Adrenal gland (tissue), 12 donors: ENCODE data around the gene GCSAM. TPM values are rescaled to one million over a fixed set of nuclear protein-coding genes. Genes with fewer than 3 reads are reported as not detected.

Experiments used
- DNase-seq, 7 donors: peaks; one replicate each; pipeline ENCODE4 v3.0.0-alpha.2; 2019 to 2020
- H3K27ac ChIP-seq, 5 donors: fragments of 200-600 bp; sonication (generic) in 4 of 5; 1 replicate in 3 of 5; 2 replicates in 2 of 5; pipeline versions ENCODE4 v1.5.1 to v1.8.0; 2016 to 2020; ENCODE audit warnings: mild to moderate bottlenecking in 1 of 5
- H3K27me3 ChIP-seq: fragments of 200-600 bp; 2 replicates; pipeline ENCODE4 v1.8.0; 2021
- H3K36me3 ChIP-seq, 2 donors: fragments of 200-600 bp; replicated peaks in 1 of 2; 1 replicate in 1 of 2; 2 replicates in 1 of 2; pipeline versions ENCODE4 v1.5.1 to v1.8.0; 2018 to 2022
- H3K4me1 ChIP-seq, 2 donors: fragments of 200-600 bp; replicated peaks in 1 of 2; 1 replicate in 1 of 2; 2 replicates in 1 of 2; pipeline versions ENCODE4 v1.5.1 to v1.8.0; 2018 to 2021
- H3K4me3 ChIP-seq, 4 donors: fragments of 200-600 bp; sonication (generic) in 3 of 4; one replicate each; pipeline ENCODE4 v1.5.1; 2016 to 2018
- H3K9me3 ChIP-seq, 3 donors: fragments of 200-600 bp; sonication (generic) in 1 of 3; replicated peaks in 1 of 3; 1 replicate in 2 of 3; 2 replicates in 1 of 3; pipeline versions ENCODE4 v1.5.1 to v1.8.0; 2016 to 2021
- CTCF ChIP-seq, 6 experiments: fragments of 450-650 bp in 4 of 6; fragments of 200-600 bp in 2 of 6; sonication (generic) in 1 of 6; IDR thresholded peaks; 1 replicate in 5 of 6; 2 replicates in 1 of 6; pipeline versions ENCODE4 v1.5.1 to v1.8.0; 2016 to 2021; ENCODE audit warnings: antibody characterized with exemption in 6 of 6, mild to moderate bottlenecking in 2 of 6, moderate library complexity in 1 of 6
- POLR2A ChIP-seq, 2 donors: fragments of 450-650 bp; IDR thresholded peaks; one replicate each; pipeline ENCODE4 v1.6.1; 2017; ENCODE audit warnings: antibody characterized with exemption in 2 of 2, mild to moderate bottlenecking in 2 of 2, moderate library complexity in 1 of 2
- WGBS, 4 donors: extraction: QIAGEN DNeasy Blood & Tissue Kit in 2 of 4; methylation state at CpG; one replicate each; pipeline versions ENCODE4 v1.1.5 to v1.1.7; 2013 to 2017; 5-methylcytosine and 5-hydroxymethylcytosine counted together
- intact Hi-C, 2 donors: fragments of 100-400 bp; cut with DNase I; formaldehyde crosslinking; loops; one replicate each; pipeline versions ENCODE4 v1.14.1 to v1.15.0; 2022 to 2023
- polyA plus RNA-seq, 3 donors: library from polyadenylated mRNA; stranded (reverse); fragments of 200-250 nt in 2 of 3; fragments of 350-450 nt in 1 of 3; fragmentation: Illumina TruSeq in 1 of 3; extraction: RNeasy Lipid Tissue Mini Kit (QIAGEN cat#74804) in 1 of 3; gene quantifications; one replicate each; pipeline ENCODE4 v1.2.3, GENCODE V29; 2013 to 2014
- total RNA-seq, 9 donors: library from RNA; depleted of rRNA in 4 of 9; stranded (reverse); fragments of >200 nt in 4 of 9; fragments of 120-200 nt in 1 of 9; fragmentation: NEBNext Ultra II Directional in 1 of 9; extraction: Animal tissue kit (Norgen Biotek cat#: 25700) in 1 of 9; gene quantifications; one replicate each; pipeline versions ENCODE4 v1.1.0 to v1.2.4, GENCODE V29; 2013 to 2023
- donor health status: healthy with polysubstance abuse.
- donor health status: Bipolar disorder and iron deficiency.
- donor health status: DM: yes; HTN: yes; CAD: no.
- donor health status: DM: no; HTN: no; CAD: no.
- donor health status: DM: no; HTN: no; CAD: no.
- donor health status: DM: yes; HTN: yes; CAD: no.

GCSAM gene
- total and polyA plus RNA-seq, 12 donors = 0.07 to 1.8 (median 0.26) TPM; not detected in 5

GRCh38 chr3:112133626-112134334, 732 bp upstream of the GCSAM start:
- H3K4me3 ChIP-seq = no peak overlapping the region
- H3K27me3 ChIP-seq = no peaks in the 10 kb centered on the region
- H3K4me1 ChIP-seq = no peaks in the 10 kb centered on the region
- H3K9me3 ChIP-seq = no peaks in the 10 kb centered on the region
- H3K36me3 ChIP-seq = no peaks in the 10 kb centered on the region
- intact Hi-C loops = no loop called here
- H3K27ac ChIP-seq = no peak overlapping the region
- 77 to 88% (median 83%) methylated on average over 5 of the region's 5 CpGs for WGBS, 4 donors
- TF ChIP-seq POLR2A (IDR thresholded peaks at IDR 0.05) = no peak
- no peak for TF ChIP-seq CTCF (IDR thresholded peaks at IDR 0.05)
- no peak for DNase-seq

- no peak overlapping the region for H3K27ac ChIP-seq
- intact Hi-C loops = no loop called here
- 85 to 100% (median 92%) methylated on average over 1 of the region's 1 CpG for WGBS, 4 donors
Measured at GRCh38 chr3:112132554-112132953, 494 bp downstream of the GCSAM start.

GRCh38 chr3:112132088-112132487, 960 bp downstream of the GCSAM start:
- H3K27me3 ChIP-seq = no peaks in the 10 kb centered on the region
- no peaks in the 10 kb centered on the region for H3K36me3 ChIP-seq
- DNase-seq = no peak
- H3K4me1 ChIP-seq = peaks cover 0 to 4% of the 10 kb centered on the region in 2 donors
- WGBS, 4 donors = 92 to 97% (median 95%) methylated on average over 3 of the region's 3 CpGs
- no peaks in the 10 kb centered on the region for H3K9me3 ChIP-seq
- no peak overlapping the region for H3K4me3 ChIP-seq
- intact Hi-C loops = no loop called here
- TF ChIP-seq POLR2A (IDR thresholded peaks at IDR 0.05) (no peak), CTCF (IDR thresholded peaks at IDR 0.05) (no peak)
- H3K27ac ChIP-seq = no peak overlapping the region

More at GRCh38 chr3:112132554-112132953, 494 bp downstream of the GCSAM start:
- DNase-seq = no peak
- Histone ChIP-seq H3K4me3 (no peak overlapping the region), H3K4me1 (no peaks in the 10 kb centered on the region), H3K27me3 (no peaks in the 10 kb centered on the region), H3K36me3 (no peaks in the 10 kb centered on the region), H3K9me3 (no peaks in the 10 kb centered on the region)
- TF ChIP-seq POLR2A (IDR thresholded peaks at IDR 0.05) = no peak
- TF ChIP-seq CTCF (IDR thresholded peaks at IDR 0.05) = no peak

- TF ChIP-seq CTCF (IDR thresholded peaks at IDR 0.05) = no peak
- no peak for TF ChIP-seq POLR2A (IDR thresholded peaks at IDR 0.05)
- no peak for DNase-seq
- no peaks in the 10 kb centered on the region for H3K36me3 ChIP-seq
- H3K27me3 ChIP-seq = no peaks in the 10 kb centered on the region
- intact Hi-C loops = no loop called here
- H3K27ac ChIP-seq = no peak overlapping the region
- no peak overlapping the region for H3K4me3 ChIP-seq
- peaks cover 4 to 14% of the 10 kb centered on the region in 2 donors for H3K4me1 ChIP-seq
- WGBS, 4 donors = 90 to 93% (median 91%) methylated on average over 3 of the region's 3 CpGs
- no peaks in the 10 kb centered on the region for H3K9me3 ChIP-seq
Measured at GRCh38 chr3:112131111-112131510, 1.9 kb downstream of the GCSAM start.
